Measurements from ENCODE around the gene NCF4. TPM values are rescaled to one million over a fixed set of nuclear protein-coding genes. Genes with fewer than 3 reads are reported as not detected.

The NCF4 gene
- total and polyA plus RNA-seq, 2 donors from 2014 or later, result 4.7 to 19.4 TPM

GRCh38 chr22:36922105-36922608, 61.4 kb downstream of the NCF4 start:
- FAIRE-seq (no peak), DNase-seq (peak; percentile 61 to 90 (median 89))
- Histone ChIP-seq H3K4me3 (ENCODE audit: low read length in 3 of 3) (no peak overlapping the region), H3K9me3 (ENCODE audit: control insufficient read depth in 2 of 3, insufficient read depth in 1 of 3, low read length in 3 of 3) (no peaks in the 10 kb centered on the region), H3K27me3 (ENCODE audit: control insufficient read depth, insufficient read depth, low read length) (no peaks in the 10 kb centered on the region), H3K9ac (ENCODE audit: low read length in 3 of 3) (no peak overlapping the region), H3K36me3 (ENCODE audit: control insufficient read depth in 2 of 3, insufficient read depth in 3 of 3, low read length in 3 of 3) (no peaks in the 10 kb centered on the region), H3K27ac (ENCODE audit: low read depth in 2 of 2, low read length in 2 of 2) (no peak overlapping the region), H3K4me1 (ENCODE audit: control insufficient read depth in 2 of 3, insufficient read depth in 2 of 3, low read depth in 1 of 3, low read length in 3 of 3) (no peaks in the 10 kb centered on the region)
- TF ChIP-seq CTCF (IDR thresholded peaks at IDR 0.05; ENCODE audit: borderline replicate concordance, extremely low read depth, insufficient read depth), result no peak
- intact Hi-C loops (cut with DNase I), result no loop called here

GRCh38 chr22:36922711-36923110, 61.9 kb downstream of the NCF4 start:
- H3K27ac ChIP-seq (ENCODE audit: low read depth in 2 of 2, low read length in 2 of 2), result no peak overlapping the region
- TF ChIP-seq CTCF (IDR thresholded peaks at IDR 0.05; ENCODE audit: borderline replicate concordance, extremely low read depth, insufficient read depth), result no peak
- H3K4me1 ChIP-seq (ENCODE audit: control insufficient read depth in 2 of 3, insufficient read depth in 2 of 3, low read depth in 1 of 3, low read length in 3 of 3), result no peaks in the 10 kb centered on the region
- DNase-seq, result peak in 2 of 5 donors; percentile 53 to 66
- H3K9me3 ChIP-seq (ENCODE audit: control insufficient read depth in 2 of 3, insufficient read depth in 1 of 3, low read length in 3 of 3), result no peaks in the 10 kb centered on the region
- no peak overlapping the region for H3K9ac ChIP-seq (ENCODE audit: low read length in 3 of 3)
- H3K27me3 ChIP-seq (ENCODE audit: control insufficient read depth, insufficient read depth, low read length), result no peaks in the 10 kb centered on the region
- FAIRE-seq, result no peak
- intact Hi-C loops (cut with DNase I), result no loop called here
- H3K36me3 ChIP-seq (ENCODE audit: control insufficient read depth in 2 of 3, insufficient read depth in 3 of 3, low read length in 3 of 3), result no peaks in the 10 kb centered on the region
- no peak overlapping the region for H3K4me3 ChIP-seq (ENCODE audit: low read length in 3 of 3)

GRCh38 chr22:36923131-36923788, 62.5 kb downstream of the NCF4 start:
- Histone ChIP-seq H3K4me1 (ENCODE audit: control insufficient read depth in 2 of 3, insufficient read depth in 2 of 3, low read depth in 1 of 3, low read length in 3 of 3) (no peaks in the 10 kb centered on the region), H3K9me3 (ENCODE audit: control insufficient read depth in 2 of 3, insufficient read depth in 1 of 3, low read length in 3 of 3) (no peaks in the 10 kb centered on the region), H3K27ac (ENCODE audit: low read depth in 2 of 2, low read length in 2 of 2) (no peak overlapping the region), H3K27me3 (ENCODE audit: control insufficient read depth, insufficient read depth, low read length) (no peaks in the 10 kb centered on the region), H3K9ac (ENCODE audit: low read length in 3 of 3) (no peak overlapping the region), H3K4me3 (ENCODE audit: low read length in 3 of 3) (no peak overlapping the region), H3K36me3 (ENCODE audit: control insufficient read depth in 2 of 3, insufficient read depth in 3 of 3, low read length in 3 of 3) (no peaks in the 10 kb centered on the region)
- FAIRE-seq, result no peak
- no peak for TF ChIP-seq CTCF (IDR thresholded peaks at IDR 0.05; ENCODE audit: borderline replicate concordance, extremely low read depth, insufficient read depth)
- intact Hi-C loops (cut with DNase I), result no loop called here
- DNase-seq, result peak in 2 of 5 donors; percentile 49 to 72

All from kidney (tissue), 14 donors.